ENCODE measurements around the gene NFE2L2. TPM values are rescaled to one million over a fixed set of nuclear protein-coding genes. Genes with fewer than 3 reads are reported as not detected.
A peak's percentile ranks its signal among the peaks of the same experiment; 100 is the strongest.

Gene NFE2L2
- total RNA-seq, 1 donor: 127 TPM

DNA sequence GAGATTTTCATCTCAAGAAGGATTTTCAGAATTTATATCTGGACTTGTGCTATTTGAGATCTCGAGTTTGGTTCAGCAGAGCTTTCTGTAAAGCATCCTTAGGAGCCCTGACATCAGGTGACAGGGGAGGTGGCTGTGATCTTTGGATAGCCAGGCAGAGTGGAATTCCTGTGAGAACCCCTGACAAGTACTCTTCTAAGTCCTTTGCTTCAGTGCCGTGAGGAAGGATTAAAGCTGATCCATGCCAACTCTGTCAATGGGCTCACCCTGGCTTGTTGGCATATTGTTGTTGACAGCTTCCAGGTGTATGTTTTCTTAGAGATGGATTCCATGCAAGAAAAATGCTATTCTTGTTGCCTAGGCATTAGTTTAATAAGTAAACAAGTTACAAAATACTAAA is 38.0 kb upstream of the NFE2L2 start:
- TF ChIP-seq, protein P1, sequence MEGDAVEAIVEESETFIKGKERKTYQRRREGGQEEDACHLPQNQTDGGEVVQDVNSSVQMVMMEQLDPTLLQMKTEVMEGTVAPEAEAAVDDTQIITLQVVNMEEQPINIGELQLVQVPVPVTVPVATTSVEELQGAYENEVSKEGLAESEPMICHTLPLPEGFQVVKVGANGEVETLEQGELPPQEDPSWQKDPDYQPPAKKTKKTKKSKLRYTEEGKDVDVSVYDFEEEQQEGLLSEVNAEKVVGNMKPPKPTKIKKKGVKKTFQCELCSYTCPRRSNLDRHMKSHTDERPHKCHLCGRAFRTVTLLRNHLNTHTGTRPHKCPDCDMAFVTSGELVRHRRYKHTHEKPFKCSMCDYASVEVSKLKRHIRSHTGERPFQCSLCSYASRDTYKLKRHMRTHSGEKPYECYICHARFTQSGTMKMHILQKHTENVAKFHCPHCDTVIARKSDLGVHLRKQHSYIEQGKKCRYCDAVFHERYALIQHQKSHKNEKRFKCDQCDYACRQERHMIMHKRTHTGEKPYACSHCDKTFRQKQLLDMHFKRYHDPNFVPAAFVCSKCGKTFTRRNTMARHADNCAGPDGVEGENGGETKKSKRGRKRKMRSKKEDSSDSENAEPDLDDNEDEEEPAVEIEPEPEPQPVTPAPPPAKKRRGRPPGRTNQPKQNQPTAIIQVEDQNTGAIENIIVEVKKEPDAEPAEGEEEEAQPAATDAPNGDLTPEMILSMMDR (IDR thresholded peaks at IDR 0.05; ENCODE audit: insufficient read depth, low read length): no peak
- no peak overlapping the region for H3K4me3 ChIP-seq (ENCODE audit: low read depth, low read length)
- DNase-seq (ENCODE audit: low read depth): no peak

DNA sequence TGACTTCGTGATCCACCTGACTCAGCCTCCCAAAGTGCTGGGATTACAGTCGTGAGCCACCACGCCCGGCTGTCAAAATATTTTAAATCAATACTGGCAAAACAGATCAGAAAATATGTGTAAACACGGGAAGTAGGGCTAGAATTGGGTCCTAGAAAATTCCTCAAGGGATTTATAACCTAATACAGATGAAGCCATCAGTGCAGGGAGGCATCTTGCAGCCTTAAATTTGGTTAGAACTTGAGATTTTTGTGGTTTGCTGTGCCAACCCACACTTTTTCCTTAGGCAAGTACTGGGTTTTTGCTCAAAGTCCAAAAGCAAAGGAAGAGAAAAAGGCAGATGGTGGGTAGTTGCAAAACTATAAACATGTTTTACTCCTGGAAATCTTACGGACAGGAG is 33.7 kb upstream of the NFE2L2 start:
- TF ChIP-seq, protein P1 (IDR thresholded peaks at IDR 0.05; ENCODE audit: insufficient read depth, low read length): no peak
- DNase-seq (ENCODE audit: low read depth): peak; percentile 24
- H3K4me3 ChIP-seq (ENCODE audit: low read depth, low read length): no peak overlapping the region

DNA sequence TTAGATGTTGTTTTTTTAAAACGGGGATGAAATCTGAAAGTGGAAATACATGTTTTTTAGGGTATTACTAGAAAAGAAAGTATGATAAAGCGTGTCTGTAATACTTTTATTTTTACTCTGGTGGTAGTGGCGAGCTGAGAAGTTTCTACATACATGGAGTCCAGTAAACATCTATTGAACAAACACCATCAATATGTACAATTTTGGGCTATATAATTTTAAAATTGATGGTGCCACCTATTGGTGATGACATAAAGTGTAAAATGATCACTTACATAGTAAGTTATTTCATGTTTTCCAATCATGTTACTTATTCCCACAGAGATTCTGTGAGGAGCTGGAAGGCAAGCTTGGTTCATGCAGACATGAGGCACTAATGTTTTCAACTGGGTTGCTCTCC is 31.5 kb upstream of the NFE2L2 start:
- H3K4me3 ChIP-seq (ENCODE audit: low read depth, low read length): peak overlapping the region; percentile 0
- DNase-seq (ENCODE audit: low read depth): peak; percentile 72
- TF ChIP-seq, protein P1 (IDR thresholded peaks at IDR 0.05; ENCODE audit: insufficient read depth, low read length): peak; percentile 27

DNA sequence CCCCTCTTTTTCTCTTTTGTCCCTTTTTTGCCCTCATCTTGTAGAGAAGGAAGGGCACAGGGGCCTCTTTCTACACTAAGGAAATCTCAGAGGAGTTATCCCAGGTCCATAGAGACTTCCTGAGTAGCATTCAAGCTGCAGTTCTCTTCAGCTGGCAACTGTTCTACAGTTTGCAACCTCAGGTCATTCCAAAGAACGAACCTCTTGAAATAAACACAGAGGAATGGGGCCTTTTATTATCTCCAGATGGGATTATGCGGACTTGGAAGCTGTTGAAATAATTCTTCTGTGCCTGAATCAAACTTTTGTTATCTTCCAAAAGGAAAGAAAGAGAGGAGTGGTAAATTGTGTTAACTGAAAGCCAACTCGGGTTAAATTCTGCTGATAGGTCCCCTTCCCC is 31.0 kb upstream of the NFE2L2 start:
- TF ChIP-seq, protein P1 (IDR thresholded peaks at IDR 0.05; ENCODE audit: insufficient read depth, low read length): no peak
- peak; percentile 95 for DNase-seq (ENCODE audit: low read depth)
- peak overlapping the region; percentile 0 for H3K4me3 ChIP-seq (ENCODE audit: low read depth, low read length)

DNA sequence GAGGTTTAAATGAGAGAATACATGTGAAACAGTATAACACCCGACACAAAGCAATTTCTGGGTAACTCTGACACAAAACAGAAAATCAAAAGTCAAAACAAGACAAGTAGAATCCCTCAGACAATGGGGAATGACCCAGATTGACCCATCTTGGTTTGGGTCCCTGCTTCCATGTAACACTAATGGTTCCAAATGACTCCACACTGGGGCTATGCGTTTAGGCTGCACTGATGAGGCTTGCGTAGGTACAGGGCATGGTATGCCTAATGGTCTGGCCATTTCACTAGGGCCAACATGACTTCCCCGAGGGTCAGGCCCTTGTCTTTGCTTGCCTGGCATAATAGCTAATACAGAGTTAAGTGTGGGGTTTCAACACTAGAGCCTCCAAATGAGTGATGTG is 27.2 kb upstream of the NFE2L2 start:
- H3K4me3 ChIP-seq (ENCODE audit: low read depth, low read length): no peak overlapping the region
- TF ChIP-seq, protein P1 (IDR thresholded peaks at IDR 0.05; ENCODE audit: insufficient read depth, low read length): no peak
- no peak for DNase-seq (ENCODE audit: low read depth)

DNA sequence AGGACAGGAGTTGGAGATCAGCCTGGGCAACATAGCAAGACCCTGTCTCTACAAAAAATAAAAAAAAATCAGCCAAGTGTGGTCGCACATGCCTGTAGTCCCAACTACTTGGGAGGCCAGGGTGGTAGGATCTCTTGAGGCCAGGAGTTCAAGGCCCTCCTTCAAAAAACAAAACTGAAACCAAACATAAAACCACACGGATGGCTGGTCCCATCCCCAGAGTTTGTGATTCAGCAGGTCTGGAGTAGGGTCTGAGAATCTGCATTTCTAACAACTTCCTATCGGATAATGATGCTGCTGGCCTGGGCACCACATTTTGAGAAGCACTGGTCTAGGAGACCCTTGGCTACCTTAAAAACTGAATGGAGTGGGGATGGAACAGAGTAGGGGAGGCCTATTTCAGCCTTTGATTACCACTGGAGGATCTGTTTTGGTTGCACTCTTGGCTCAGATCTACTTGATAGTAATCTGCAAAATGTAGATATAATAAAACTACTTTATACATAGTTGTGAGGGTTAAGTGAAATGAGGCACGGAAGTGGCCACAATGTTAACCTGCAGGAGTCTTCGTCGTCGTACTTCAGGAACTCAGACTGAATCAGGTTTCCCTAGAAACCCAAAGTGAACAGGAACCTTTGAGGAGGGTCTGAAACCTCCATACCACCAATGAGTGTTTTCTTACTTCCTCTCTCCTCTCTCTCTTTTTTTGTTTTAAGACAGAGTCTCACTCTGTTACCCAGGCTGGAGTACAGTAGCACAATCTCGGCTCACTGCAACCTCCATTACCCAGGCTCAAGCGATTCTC is 25.5 kb upstream of the NFE2L2 start:
- TF ChIP-seq, protein P1 (IDR thresholded peaks at IDR 0.05; ENCODE audit: insufficient read depth, low read length): no peak
- H3K4me3 ChIP-seq (ENCODE audit: low read depth, low read length): no peak overlapping the region
- no peak for DNase-seq (ENCODE audit: low read depth)
